SU-DHL-6 (cell line): ENCODE measurements around the gene SPDYE4.

Experiments used
- H2AFZ ChIP-seq: fragments of 200-600 bp; sonication (generic); 2 replicates; pipeline ENCODE4 v1.6.1; 2014; ENCODE audit warnings: low read depth, mild to moderate bottlenecking, moderate library complexity, mixed read lengths, antibody characterized with exemption, low read length; ENCODE audit not compliant: severe bottlenecking
- H3F3A ChIP-seq: fragments of 200-600 bp; shearing (Covaris generic); 2 replicates; pipeline ENCODE4 v1.6.0; 2016; ENCODE audit warnings: antibody characterized with exemption, mild to moderate bottlenecking; ENCODE audit not compliant: insufficient read depth
- H3K27ac ChIP-seq: fragments of 200-600 bp; sonication (generic); 2 replicates; pipeline ENCODE4 v1.5.1; 2016; ENCODE audit warnings: low read depth, mild to moderate bottlenecking, low read length, moderate library complexity, mixed read lengths
- H3K27me3 ChIP-seq: fragments of 200-600 bp; sonication (generic), shearing (Covaris generic); 2 replicates; pipeline ENCODE4 v1.6.0; 2014; ENCODE audit warnings: mild to moderate bottlenecking, low read length
- H3K36me3 ChIP-seq: fragments of 200-600 bp; sonication (generic); 2 replicates; pipeline ENCODE4 v1.6.1; 2014; ENCODE audit warnings: mild to moderate bottlenecking, low read length, mixed read lengths
- H3K4me2 ChIP-seq: fragments of 300-600, 200-600 bp; shearing (Covaris generic), sonication (generic); 2 replicates; pipeline ENCODE4 v1.6.0; 2014; ENCODE audit warnings: low read length, low read depth, mild to moderate bottlenecking; ENCODE audit not compliant: poor library complexity, severe bottlenecking
- H3K4me3 ChIP-seq: fragments of 200-600 bp; sonication (generic); 2 replicates; pipeline ENCODE4 v1.5.1; 2014; ENCODE audit warnings: antibody characterized with exemption, low read length, mild to moderate bottlenecking, mixed read lengths; ENCODE audit not compliant: insufficient read depth, poor library complexity, severe bottlenecking
- H3K79me2 ChIP-seq: fragments of 200-600 bp; sonication (generic); 2 replicates; pipeline ENCODE4 v1.6.1; 2014; ENCODE audit warnings: mild to moderate bottlenecking, low read length, moderate library complexity; ENCODE audit not compliant: insufficient read depth
- H3K9ac ChIP-seq: fragments of 200-600 bp; sonication (generic); 2 replicates; pipeline ENCODE4 v1.7.0; 2014; ENCODE audit warnings: mild to moderate bottlenecking, low read length
- H3K9me2 ChIP-seq: fragments of 200-600 bp; sonication (generic); replicated peaks from 2 replicates; pipeline ENCODE4 v1.6.1; 2014; ENCODE audit warnings: low read length; ENCODE audit not compliant: insufficient read depth
- H3K9me3 ChIP-seq: fragments of 200-600 bp; sonication (generic); 2 replicates; pipeline ENCODE4 v1.6.1; 2014; ENCODE audit warnings: low read length, mixed read lengths; ENCODE audit not compliant: insufficient read depth
- H4K20me1 ChIP-seq: fragments of 200-600 bp; sonication (generic); 2 replicates; pipeline ENCODE4 v1.6.1; 2014; ENCODE audit warnings: low read depth, mild to moderate bottlenecking, antibody characterized with exemption, low read length, moderate library complexity, mixed read lengths
- CTCF ChIP-seq: fragments of 200-600 bp; sonication (generic); IDR thresholded peaks from one replicate; pipeline ENCODE4 v1.5.1; 2017; ENCODE audit warnings: antibody characterized with exemption, mild to moderate bottlenecking, low read length, moderate library complexity; ENCODE audit not compliant: insufficient read depth, poor library complexity, severe bottlenecking
- EZH2phosphoT487 ChIP-seq: fragments of 200-600 bp; sonication (generic), shearing (Covaris generic); conservative IDR thresholded peaks from 2 replicates; pipeline ENCODE4 v1.6.1; 2018; ENCODE audit warnings: mild to moderate bottlenecking, antibody characterized with exemption, low read length, moderate library complexity, mixed read lengths

Gene SPDYE4

DNA sequence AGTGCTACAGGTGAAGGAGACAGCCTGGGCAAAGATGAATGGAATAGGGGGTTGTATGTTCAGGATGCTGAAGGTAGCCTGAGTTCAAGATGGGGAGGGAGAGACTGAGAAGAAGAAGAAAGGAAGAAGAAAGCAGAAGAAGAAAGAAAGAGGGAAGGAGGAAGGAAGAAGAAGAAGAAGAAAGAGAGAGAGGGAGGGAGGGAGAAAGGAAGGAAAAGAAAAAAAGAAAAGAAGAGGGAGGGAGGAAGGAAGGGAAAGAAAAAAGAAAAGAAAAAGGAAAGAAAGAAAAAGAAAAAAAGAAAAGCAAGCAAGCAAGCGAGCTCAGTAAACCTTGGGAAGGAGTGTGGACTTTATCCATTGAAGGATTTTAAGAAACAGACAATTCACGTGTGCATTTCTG, 21.6 kb downstream of the SPDYE4 start:
- Histone ChIP-seq H3K27me3 (no peaks in the 10 kb centered on the region), H3K9me3 (no peaks in the 10 kb centered on the region)

GRCh38 chr17:8736362-8736761, 22.0 kb downstream of the SPDYE4 start:
- H3K27me3 ChIP-seq, result no peaks in the 10 kb centered on the region
- no peaks in the 10 kb centered on the region for H3K36me3 ChIP-seq
- no peak for TF ChIP-seq EZH2phosphoT487
- TF ChIP-seq CTCF, result no peak
- no peak overlapping the region for H3K9ac ChIP-seq
- H3K9me3 ChIP-seq, result no peaks in the 10 kb centered on the region
- no peak overlapping the region for H2AFZ ChIP-seq
- H3K9me2 ChIP-seq, result no peaks in the 10 kb centered on the region
- no peak overlapping the region for H3K4me3 ChIP-seq
- no peaks in the 10 kb centered on the region for H4K20me1 ChIP-seq
- H3K79me2 ChIP-seq, result no peaks in the 10 kb centered on the region
- H3K27ac ChIP-seq, result no peak overlapping the region
- no peaks in the 10 kb centered on the region for H3F3A ChIP-seq
- no peak overlapping the region for H3K4me2 ChIP-seq

More for the DNA sequence above, 21.6 kb downstream of the SPDYE4 start:
- no peaks in the 10 kb centered on the region for H3K36me3 ChIP-seq
- no peaks in the 10 kb centered on the region for H3K9me2 ChIP-seq
- TF ChIP-seq EZH2phosphoT487 (no peak), CTCF (no peak)
- H3K4me3 ChIP-seq, result no peak overlapping the region
- H3F3A ChIP-seq, result no peaks in the 10 kb centered on the region
- H4K20me1 ChIP-seq, result no peaks in the 10 kb centered on the region
- H3K27ac ChIP-seq, result no peak overlapping the region
- no peaks in the 10 kb centered on the region for H3K79me2 ChIP-seq
- H2AFZ ChIP-seq, result no peak overlapping the region
- no peak overlapping the region for H3K4me2 ChIP-seq
- H3K9ac ChIP-seq, result no peak overlapping the region

DNA sequence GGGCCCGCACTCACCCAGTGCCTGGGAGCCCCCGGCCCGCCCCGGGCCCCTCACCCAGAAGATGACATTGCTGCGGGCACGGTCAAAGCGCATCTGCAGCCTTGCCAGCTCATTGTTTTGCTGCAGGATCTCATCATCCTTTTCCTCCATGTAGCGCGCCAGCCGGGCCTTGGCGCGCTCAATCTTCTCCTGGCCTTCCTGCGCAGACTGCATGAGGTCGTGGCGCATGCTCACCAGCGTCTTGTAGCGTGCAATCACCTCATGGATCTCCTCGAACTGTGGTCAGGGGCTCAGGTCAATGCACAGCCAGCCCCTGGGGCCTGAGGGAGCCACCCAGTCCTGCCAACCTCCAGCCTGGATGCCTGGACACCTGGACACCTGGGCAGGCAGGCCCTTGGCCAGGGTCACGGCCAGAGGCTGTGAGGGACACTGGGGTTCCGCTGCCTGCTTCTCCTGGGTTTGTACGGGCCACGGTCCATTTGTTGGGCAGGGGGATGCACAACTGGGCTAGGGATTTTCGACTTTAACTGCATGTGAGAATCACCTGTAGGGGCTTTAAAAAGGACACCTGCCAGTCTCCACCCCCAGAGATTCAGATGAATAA, 22.9 kb downstream of the SPDYE4 start:
- Histone ChIP-seq H3K9me3 (no peaks in the 10 kb centered on the region), H3K27ac (no peak overlapping the region), H3K4me3 (no peak overlapping the region), H3F3A (no peaks in the 10 kb centered on the region), H2AFZ (no peak overlapping the region), H4K20me1 (no peaks in the 10 kb centered on the region), H3K9me2 (no peaks in the 10 kb centered on the region), H3K27me3 (no peaks in the 10 kb centered on the region), H3K36me3 (no peaks in the 10 kb centered on the region), H3K9ac (no peak overlapping the region), H3K79me2 (no peaks in the 10 kb centered on the region), H3K4me2 (no peak overlapping the region)
- no peak for TF ChIP-seq CTCF
- TF ChIP-seq EZH2phosphoT487, result no peak
